HCT116 (cell line): ENCODE measurements around the gene LPIN1. TPM values are rescaled to one million over a fixed set of nuclear protein-coding genes. Genes with fewer than 3 reads are reported as not detected.

Experiments
- ATAC-seq: fragments of 200-7000 bp; cut with Tn5 transposase; 2 replicates; pipeline ENCODE4 v1.9.1; 2020; ENCODE audit warnings: mild to moderate bottlenecking, moderate library complexity
- BruUV-seq: library from RNA; stranded (reverse); fragments of 400-500 nt; replicated peaks from 2 replicates; lab custom pipeline; 2021; lab: Mats Ljungman, UMichigan
- CTCF ChIA-PET: fragments of 300-600 bp; sonication (Branson Sonifier 250); formaldehyde crosslinking; loops from one replicate; lab custom pipeline; 2021; ENCODE audit warnings: antibody characterized with exemption; lab: Charles Lee
- POLR2A ChIA-PET: fragments of 300-600, 350-600 bp; sonication (Branson Sonifier 250); formaldehyde crosslinking; loops from one replicate; lab custom pipeline; 2021; ENCODE audit warnings: antibody characterized with exemption; lab: Charles Lee
- RAD21 ChIA-PET, 2 experiments: fragments of 300-600 bp; sonication (Branson Sonifier 250); formaldehyde crosslinking; loops; one replicate each; lab custom pipeline; 2023; ENCODE audit warnings: low total read pairs in 2 of 2; ENCODE audit not compliant: uncharacterized antibody in 2 of 2, unreplicated experiment in 2 of 2, low non-redundant PET in 1 of 2; lab: Charles Lee
- DNase-seq: peaks from one replicate; pipeline ENCODE4 v3.0.0-alpha.2; 2010; ENCODE audit warnings: low read depth, low spot score
- H2AFZ ChIP-seq: fragments of 200-600 bp; shearing (Covaris generic), sonication (generic); 2 replicates; pipeline ENCODE4 v1.6.1; 2017; ENCODE audit warnings: low read depth, mixed run types, mixed read lengths, antibody characterized with exemption, low read length; ENCODE audit not compliant: poor library complexity, severe bottlenecking
- H3K27ac ChIP-seq: 2 replicates; pipeline ENCODE4 v1.5.1; 2012; ENCODE audit warnings: low read depth, low read length
- H3K27me3 ChIP-seq: fragments of 200-600 bp; sonication (generic); 2 replicates; pipeline ENCODE4 v1.6.1; 2016; ENCODE audit warnings: mixed run types, low read length, mixed read lengths; ENCODE audit not compliant: insufficient read depth
- H3K36me3 ChIP-seq, 2 experiments: fragments of 200-500 bp in 1 of 2; fragments of 200-600 bp in 1 of 2; sonication (Bioruptor generic) in 1 of 2; sonication (generic) in 1 of 2; 2 replicates each; pipeline versions ENCODE4 v1.5.1 to v1.6.1; 2014 to 2016; ENCODE audit warnings: low read length in 2 of 2, inconsistent platforms in 1 of 2, mixed read lengths in 1 of 2, mixed run types in 1 of 2; ENCODE audit not compliant: insufficient read depth in 2 of 2, control insufficient read depth in 1 of 2
- H3K4me1 ChIP-seq, 2 experiments: fragments of 200-600 bp in 1 of 2; sonication (generic) in 1 of 2; 2 replicates each; pipeline versions ENCODE4 v1.5.1 to v1.6.1; 2012 to 2017; ENCODE audit warnings: low read length in 2 of 2, inconsistent platforms in 1 of 2, mild to moderate bottlenecking in 1 of 2, mixed read lengths in 1 of 2, mixed run types in 1 of 2, moderate library complexity in 1 of 2; ENCODE audit not compliant: insufficient read depth in 2 of 2, control insufficient read depth in 1 of 2
- H3K4me2 ChIP-seq: fragments of 200-600 bp; sonication (generic); 2 replicates; pipeline ENCODE4 v1.6.1; 2017; ENCODE audit warnings: mixed run types, low read length, mixed read lengths
- H3K4me3 ChIP-seq, 2 experiments: fragments of 200-600 bp in 1 of 2; sonication (generic) in 1 of 2; replicated peaks in 1 of 2; 2 replicates each; pipeline ENCODE4 v1.5.1; 2011 to 2016; ENCODE audit warnings: low read length in 2 of 2, control low read depth in 1 of 2, low read depth in 1 of 2, mild to moderate bottlenecking in 1 of 2, mixed read lengths in 1 of 2, mixed run types in 1 of 2
- H3K79me2 ChIP-seq: fragments of 200-600 bp; sonication (generic); 2 replicates; pipeline ENCODE4 v1.6.1; 2017; ENCODE audit warnings: mild to moderate bottlenecking, mixed run types, low read length, moderate library complexity, mixed read lengths; ENCODE audit not compliant: insufficient read depth
- H3K9ac ChIP-seq: fragments of 200-600 bp; sonication (generic); 2 replicates; pipeline ENCODE4 v1.6.1; 2016; ENCODE audit warnings: low read length, mixed read lengths
- H3K9me2 ChIP-seq: fragments of 200-600 bp; sonication (generic), shearing (Covaris generic); 2 replicates; pipeline ENCODE4 v1.6.1; 2017; ENCODE audit warnings: mixed run types, mild to moderate bottlenecking, moderate library complexity; ENCODE audit not compliant: insufficient read depth
- H3K9me3 ChIP-seq, 2 experiments: fragments of 200-500 bp in 1 of 2; fragments of 200-600 bp in 1 of 2; sonication (Bioruptor generic) in 1 of 2; sonication (generic) in 1 of 2; 2 replicates each; pipeline ENCODE4 v1.6.1; 2014 to 2017; ENCODE audit warnings: low read length in 2 of 2, mixed read lengths in 2 of 2, inconsistent platforms in 1 of 2, low read depth in 1 of 2, mild to moderate bottlenecking in 1 of 2, mixed run types in 1 of 2, moderate library complexity in 1 of 2; ENCODE audit not compliant: control insufficient read depth in 1 of 2, insufficient read depth in 1 of 2
- H4K20me1 ChIP-seq: fragments of 200-600 bp; sonication (generic), shearing (Covaris generic); 2 replicates; pipeline ENCODE4 v1.6.1; 2017; ENCODE audit warnings: mixed run types, mild to moderate bottlenecking, moderate library complexity; ENCODE audit not compliant: insufficient read depth
- ATF3 ChIP-seq: IDR thresholded peaks from 2 replicates; pipeline ENCODE4 v1.6.1; 2012
- CBX3 ChIP-seq: IDR thresholded peaks from 2 replicates; pipeline ENCODE4 v1.6.1; 2012; ENCODE audit warnings: low read depth
- CEBPB ChIP-seq: IDR thresholded peaks from 2 replicates; pipeline ENCODE4 v1.6.1; 2012; ENCODE audit warnings: low read depth
- EGR1 ChIP-seq: IDR thresholded peaks from 2 replicates; pipeline ENCODE4 v1.6.1; 2012; ENCODE audit warnings: low read depth
- EZH2phosphoT487 ChIP-seq: fragments of 200-600 bp; IDR thresholded peaks from 2 replicates; pipeline ENCODE4 v1.6.1; 2018; ENCODE audit warnings: antibody characterized with exemption, borderline replicate concordance
- FOSL1 ChIP-seq: IDR thresholded peaks from 2 replicates; pipeline ENCODE4 v1.6.1; 2012; ENCODE audit warnings: low read depth
- MAX ChIP-seq: IDR thresholded peaks from 2 replicates; pipeline ENCODE4 v1.6.1; 2012
- POLR2A ChIP-seq: IDR thresholded peaks from 2 replicates; pipeline ENCODE4 v1.7.0; 2011; ENCODE audit warnings: borderline replicate concordance; ENCODE audit not compliant: insufficient read depth, insufficient read length; ENCODE audit errors: extremely low read depth
- POLR2AphosphoS5 ChIP-seq: IDR thresholded peaks from 2 replicates; pipeline ENCODE4 v1.6.1; 2011; ENCODE audit warnings: mild to moderate bottlenecking, low read depth, low read length, moderate library complexity
- REST ChIP-seq: IDR thresholded peaks from 2 replicates; pipeline ENCODE4 v1.6.1; 2012; ENCODE audit warnings: low read depth
- SP1 ChIP-seq: IDR thresholded peaks from 2 replicates; pipeline ENCODE4 v1.6.1; 2012; ENCODE audit warnings: low read depth
- SRF ChIP-seq: IDR thresholded peaks from 2 replicates; pipeline ENCODE4 v1.6.1; 2012; ENCODE audit warnings: low read depth
- TCF7L2 ChIP-seq: IDR thresholded peaks from 2 replicates; pipeline ENCODE4 v1.7.0; 2011; ENCODE audit warnings: borderline replicate concordance, inconsistent platforms; ENCODE audit not compliant: insufficient read depth, insufficient read length; ENCODE audit errors: extremely low read depth
- YY1 ChIP-seq: IDR thresholded peaks from 2 replicates; pipeline ENCODE4 v1.6.1; 2011; ENCODE audit warnings: low read length, low read depth, moderate library complexity, mild to moderate bottlenecking; ENCODE audit not compliant: insufficient replicate concordance; ENCODE audit errors: extremely low read depth
- intact Hi-C: fragments of 100-400 bp; cut with micrococcal nuclease; formaldehyde crosslinking; loops from 2 replicates; pipeline ENCODE4 v1.10.0; 2022
- total RNA-seq: library from RNA; stranded (reverse); gene quantifications from one replicate; pipeline ENCODE4 v1.2.1, GENCODE V29; 2021; ENCODE audit not compliant: unreplicated experiment
- TF ChIP-seq, protein P1 (sequence below), 3 experiments: fragments of 200-600 bp in 1 of 3; sonication (generic) in 1 of 3; IDR thresholded peaks in 2 of 3; conservative IDR thresholded peaks in 1 of 3; 2 replicates each; pipeline ENCODE4 v1.5.1; 2012 to 2017; ENCODE audit warnings: low read depth in 2 of 3, low read length in 2 of 3, antibody characterized with exemption in 1 of 3, borderline replicate concordance in 1 of 3, control low read depth in 1 of 3, mild to moderate bottlenecking in 1 of 3, mixed read lengths in 1 of 3, mixed run types in 1 of 3, moderate library complexity in 1 of 3; ENCODE audit not compliant: insufficient read depth in 1 of 3

Gene LPIN1
- total RNA-seq, 1 experiment from 2014 or later: 16.7 TPM

DNA sequence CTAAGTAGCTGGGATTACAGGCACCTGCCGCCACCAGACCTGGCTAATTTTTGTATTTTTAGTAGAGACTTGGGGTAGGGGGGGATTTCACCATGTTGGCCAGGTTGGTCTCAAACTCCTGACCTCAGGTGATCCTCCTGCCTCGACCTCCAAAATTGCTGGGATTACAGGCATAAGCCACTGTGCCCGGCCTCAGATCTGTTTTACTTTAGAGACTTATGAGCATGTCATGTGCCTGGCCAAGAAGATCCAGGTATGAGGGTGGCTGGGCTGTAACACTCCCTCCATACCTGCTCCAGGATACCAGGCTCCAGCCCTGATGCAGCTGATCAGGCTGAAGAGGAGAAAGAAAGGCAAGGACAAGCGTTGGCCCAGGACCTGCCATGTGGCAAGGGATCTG, 125.0 kb downstream of the LPIN1 start:
- Histone ChIP-seq H3K4me3 (no peak overlapping the region), H2AFZ (no peak overlapping the region), H3K9me2 (no peaks in the 10 kb centered on the region), H3K4me2 (no peak overlapping the region), H3K4me1 (no peaks in the 10 kb centered on the region), H4K20me1 (no peaks in the 10 kb centered on the region), H3K27ac (no peak overlapping the region), H3K36me3 (no peaks in the 10 kb centered on the region), H3K27me3 (peaks cover 5% of the 10 kb centered on the region; the same call in 1 of the 2 replicates), H3K79me2 (no peaks in the 10 kb centered on the region), H3K9ac (no peak overlapping the region), H3K9me3 (no peaks in the 10 kb centered on the region)
- ChIA-PET RAD21 (no interaction called here), CTCF (no interaction called here), POLR2A (no interaction called here)
- no peak for DNase-seq
- no peak for TF ChIP-seq EZH2phosphoT487
- intact Hi-C loops: no loop called here
- no peak for ATAC-seq
- no TSS peak for BruUV-seq

DNA sequence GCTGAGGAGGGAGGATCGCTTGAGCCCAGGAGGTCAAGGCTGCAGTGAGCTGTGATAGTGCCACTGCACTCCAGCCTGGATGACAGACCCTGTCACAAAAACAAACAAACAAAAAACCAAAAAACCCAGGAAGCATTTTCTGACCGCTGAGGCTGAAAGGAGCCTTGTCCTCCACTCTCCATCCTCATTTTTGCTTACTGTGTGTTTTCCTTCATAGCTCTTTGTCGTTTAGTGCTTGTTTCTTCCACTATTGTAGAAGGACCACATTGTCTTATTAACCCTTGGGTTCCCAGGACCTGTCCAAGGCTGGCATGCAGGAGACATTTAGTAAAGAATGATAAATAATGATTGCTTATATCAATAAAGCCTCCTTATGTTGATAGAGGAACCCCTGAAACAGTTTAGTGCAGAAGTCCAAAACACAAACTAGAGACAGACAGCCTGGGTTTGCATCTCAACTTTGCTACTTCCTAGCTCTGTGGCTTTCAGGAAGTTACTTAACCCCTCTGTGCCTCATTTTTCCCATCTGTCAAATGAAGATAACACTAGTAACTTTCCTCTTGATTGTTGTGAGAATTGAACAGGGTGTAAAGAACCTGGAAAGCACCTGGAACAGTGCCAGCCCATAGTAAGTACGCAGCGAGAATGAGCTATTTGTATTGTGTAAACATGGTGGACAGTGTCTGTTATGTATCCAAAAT, 126.0 kb downstream of the LPIN1 start:
- no peaks in the 10 kb centered on the region for H3K4me1 ChIP-seq
- BruUV-seq: no TSS peak
- H3K27me3 ChIP-seq: peaks cover 5% of the 10 kb centered on the region; the same call in 1 of the 2 replicates
- ChIA-PET CTCF (interaction anchor here (0.7 to 1.5 kb wide), 2 partner anchors 9 to 1135 kb away, joined by 3 to 4 read pairs; no protein-coding TSS in a partner anchor), RAD21 (no interaction called here), POLR2A (no interaction called here)
- no peaks in the 10 kb centered on the region for H3K36me3 ChIP-seq
- no peaks in the 10 kb centered on the region for H3K9me2 ChIP-seq
- no peak for ATAC-seq
- H3K4me2 ChIP-seq: no peak overlapping the region
- H3K79me2 ChIP-seq: no peaks in the 10 kb centered on the region
- no peaks in the 10 kb centered on the region for H4K20me1 ChIP-seq
- H3K27ac ChIP-seq: no peak overlapping the region
- intact Hi-C loops: no loop called here
- H3K9me3 ChIP-seq: no peaks in the 10 kb centered on the region
- DNase-seq: no peak
- no peak overlapping the region for H2AFZ ChIP-seq
- H3K4me3 ChIP-seq: no peak overlapping the region
- no peak overlapping the region for H3K9ac ChIP-seq
- no peak for TF ChIP-seq YY1
- TF ChIP-seq EGR1: no peak
- no peak for TF ChIP-seq TCF7L2
- TF ChIP-seq CEBPB: no peak
- TF ChIP-seq SRF: no peak
- TF ChIP-seq, protein P1, sequence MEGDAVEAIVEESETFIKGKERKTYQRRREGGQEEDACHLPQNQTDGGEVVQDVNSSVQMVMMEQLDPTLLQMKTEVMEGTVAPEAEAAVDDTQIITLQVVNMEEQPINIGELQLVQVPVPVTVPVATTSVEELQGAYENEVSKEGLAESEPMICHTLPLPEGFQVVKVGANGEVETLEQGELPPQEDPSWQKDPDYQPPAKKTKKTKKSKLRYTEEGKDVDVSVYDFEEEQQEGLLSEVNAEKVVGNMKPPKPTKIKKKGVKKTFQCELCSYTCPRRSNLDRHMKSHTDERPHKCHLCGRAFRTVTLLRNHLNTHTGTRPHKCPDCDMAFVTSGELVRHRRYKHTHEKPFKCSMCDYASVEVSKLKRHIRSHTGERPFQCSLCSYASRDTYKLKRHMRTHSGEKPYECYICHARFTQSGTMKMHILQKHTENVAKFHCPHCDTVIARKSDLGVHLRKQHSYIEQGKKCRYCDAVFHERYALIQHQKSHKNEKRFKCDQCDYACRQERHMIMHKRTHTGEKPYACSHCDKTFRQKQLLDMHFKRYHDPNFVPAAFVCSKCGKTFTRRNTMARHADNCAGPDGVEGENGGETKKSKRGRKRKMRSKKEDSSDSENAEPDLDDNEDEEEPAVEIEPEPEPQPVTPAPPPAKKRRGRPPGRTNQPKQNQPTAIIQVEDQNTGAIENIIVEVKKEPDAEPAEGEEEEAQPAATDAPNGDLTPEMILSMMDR (IDR thresholded peaks at IDR 0.05 in 2 of 3, conservative IDR thresholded peaks at IDR 0.05 in 1 of 3; ENCODE audit: borderline replicate concordance in 1 of 3, insufficient read depth in 1 of 3, low read depth in 2 of 3, low read length in 2 of 3): no peak
- no peak for TF ChIP-seq MAX
- TF ChIP-seq CBX3: no peak
- no peak for TF ChIP-seq SP1
- no peak for TF ChIP-seq REST
- no peak for TF ChIP-seq FOSL1
- no peak for TF ChIP-seq ATF3
- TF ChIP-seq POLR2AphosphoS5: no peak
- no peak for TF ChIP-seq POLR2A
